ENCODE measurements around the gene LEMD1.

GRCh38 chr1:205348554-205349487 lies 73.0 kb downstream of the LEMD1 start:
- no peak for TF ChIP-seq CTCF (IDR thresholded peaks at IDR 0.05)
- no peak for TF ChIP-seq POLR2A (IDR thresholded peaks at IDR 0.05)
- TF ChIP-seq POLR2AphosphoS5 (IDR thresholded peaks at IDR 0.05), result no peak

Data from prostate gland (tissue), 2 donors.